HFF-Myc (cell line): ENCODE results near the gene ADK.
"Not testable (repeated sequence)": the region's sequence is repeated elsewhere in the genome, so short reads cannot be mapped to it uniquely, and the experiment has no call there.

Source experiments
- DNase-seq: peaks from one replicate; pipeline ENCODE4 v3.0.0-alpha.2; 2011; ENCODE audit warnings: low read depth; ENCODE audit errors: extremely low read depth
- H3K4me3 ChIP-seq: replicated peaks from 2 replicates; pipeline ENCODE4 v1.5.1; 2011; ENCODE audit warnings: low read depth, mild to moderate bottlenecking, control low read depth, low read length
- CTCF ChIP-seq: IDR thresholded peaks from 2 replicates; pipeline ENCODE4 v1.5.1; 2012; ENCODE audit warnings: mild to moderate bottlenecking, low read depth, low read length, control low read depth; ENCODE audit errors: missing control alignments

ADK gene

GRCh38 chr10:74557098-74557497 is 406.1 kb downstream of the ADK start:
- no peak for TF ChIP-seq CTCF
- DNase-seq, result no peak
- H3K4me3 ChIP-seq, result no peak overlapping the region

DNA sequence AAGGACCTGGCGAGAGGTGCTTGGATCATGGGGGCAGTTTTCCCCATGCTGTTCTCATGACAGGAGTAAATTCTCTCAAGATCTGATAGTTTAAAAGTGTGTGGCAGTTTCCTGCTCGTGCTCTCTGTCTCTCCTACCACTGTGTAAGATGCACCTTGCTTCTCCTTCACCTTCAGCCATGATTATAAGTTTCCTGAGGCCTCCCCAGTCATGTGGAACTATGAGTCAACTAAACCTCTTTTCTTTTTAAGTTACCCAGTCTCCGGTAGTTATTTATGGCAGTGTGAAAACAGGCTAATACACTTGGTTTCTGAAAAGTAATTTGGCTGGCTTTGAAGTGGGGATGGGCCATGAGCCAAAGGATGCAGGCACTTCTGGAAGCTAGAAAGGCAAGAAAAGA is 407.4 kb downstream of the ADK start:
- DNase-seq, result no peak
- H3K4me3 ChIP-seq, result no peak overlapping the region
- no peak for TF ChIP-seq CTCF

DNA sequence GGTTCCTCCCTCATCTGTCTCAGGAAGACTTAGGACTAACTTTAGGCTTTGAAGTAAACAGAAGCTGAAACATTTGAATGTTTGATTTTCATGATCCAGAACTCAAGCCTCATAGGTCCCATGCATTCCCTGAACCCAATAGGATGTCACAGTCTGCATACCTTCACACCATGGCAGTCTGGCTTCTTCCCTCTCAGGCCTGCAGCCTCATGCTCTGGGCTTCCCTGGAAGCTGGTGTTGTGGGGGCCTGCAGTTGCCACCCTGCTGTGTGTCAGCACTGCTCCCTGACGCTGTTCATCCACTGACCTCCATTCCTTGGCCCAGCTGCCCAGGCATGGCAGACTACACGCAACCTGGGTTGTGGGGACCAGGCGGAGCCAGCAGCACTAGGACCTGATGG is 407.9 kb downstream of the ADK start:
- no peak overlapping the region for H3K4me3 ChIP-seq
- no peak for TF ChIP-seq CTCF
- DNase-seq, result no peak

- DNase-seq, H3K4me3 ChIP-seq: not testable (repeated sequence)
Observed at GRCh38 chr10:74568896-74569295, 417.9 kb downstream of the ADK start.

DNA sequence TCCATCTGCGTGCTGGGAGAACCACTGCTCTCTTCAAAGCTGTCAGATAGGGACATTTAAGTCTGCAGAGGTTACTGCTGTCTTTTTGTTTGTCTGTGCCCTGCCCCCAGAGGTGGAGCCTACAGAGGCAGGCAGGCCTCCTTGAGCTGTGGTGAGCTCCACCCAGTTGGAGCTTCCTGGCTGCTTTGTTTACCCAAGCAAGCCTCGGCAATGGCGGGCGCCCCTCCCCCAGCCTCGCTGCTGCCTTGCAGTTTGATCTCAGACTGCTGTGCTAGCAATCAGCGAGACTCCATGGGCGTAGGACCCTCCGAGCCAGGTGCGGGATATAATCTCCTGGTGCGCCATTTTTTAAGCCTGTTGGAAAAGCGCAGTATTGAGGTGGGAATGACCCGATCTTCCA is 422.5 kb downstream of the ADK start:
- H3K4me3 ChIP-seq, DNase-seq: not testable (repeated sequence)

- TF ChIP-seq CTCF, result no peak
- H3K4me3 ChIP-seq, result no peak overlapping the region
- DNase-seq, result no peak
Observed at GRCh38 chr10:74575191-74575720, 424.2 kb downstream of the ADK start.

- H3K4me3 ChIP-seq, result no peak overlapping the region
- no peak for TF ChIP-seq CTCF
- DNase-seq, result no peak
Observed at GRCh38 chr10:74575912-74576311, 424.9 kb downstream of the ADK start.

GRCh38 chr10:74576586-74576985 is 425.6 kb downstream of the ADK start:
- no peak overlapping the region for H3K4me3 ChIP-seq
- DNase-seq, result no peak
- TF ChIP-seq CTCF, result no peak

GRCh38 chr10:74580438-74580837 is 429.4 kb downstream of the ADK start:
- H3K4me3 ChIP-seq, DNase-seq: not testable (repeated sequence)
